Measurements from ENCODE around the gene RAD21L1.

Gene RAD21L1

GRCh38 chr20:1298166-1298565 is 72.3 kb downstream of the RAD21L1 start:
- H3K9ac ChIP-seq (ENCODE audit: insufficient read length, low read depth): no peak overlapping the region
- no peaks in the 10 kb centered on the region for H3K36me3 ChIP-seq (ENCODE audit: insufficient read depth, insufficient read length, low read length)
- H3K4me1 ChIP-seq (ENCODE audit: insufficient read depth, insufficient read length): no peaks in the 10 kb centered on the region
- H3K27me3 ChIP-seq (ENCODE audit: insufficient read depth, insufficient read length): no peaks in the 10 kb centered on the region
- DNase-seq (ENCODE audit: low read depth, low spot score): no peak
- TF ChIP-seq YY1 (IDR thresholded peaks at IDR 0.05; ENCODE audit: insufficient read depth, insufficient read length) (no peak), SUZ12 (IDR thresholded peaks at IDR 0.05; ENCODE audit: extremely low read depth, insufficient read depth, insufficient read length) (no peak), ZNF274 (IDR thresholded peaks at IDR 0.05; ENCODE audit: low read depth, low read length) (no peak)
- no peaks in the 10 kb centered on the region for H3K9me3 ChIP-seq (ENCODE audit: insufficient read depth, low read length)
- no peak overlapping the region for H3K4me3 ChIP-seq (ENCODE audit: insufficient read length, low read depth)

GRCh38 chr20:1298888-1299511 is 73.2 kb downstream of the RAD21L1 start:
- no peak for TF ChIP-seq ZNF274 (IDR thresholded peaks at IDR 0.05; ENCODE audit: low read depth, low read length)
- TF ChIP-seq SUZ12 (IDR thresholded peaks at IDR 0.05; ENCODE audit: extremely low read depth, insufficient read depth, insufficient read length): no peak
- TF ChIP-seq YY1 (IDR thresholded peaks at IDR 0.05; ENCODE audit: insufficient read depth, insufficient read length): no peak
- Histone ChIP-seq H3K4me3 (ENCODE audit: insufficient read length, low read depth) (no peak overlapping the region), H3K4me1 (ENCODE audit: insufficient read depth, insufficient read length) (no peaks in the 10 kb centered on the region), H3K9me3 (ENCODE audit: insufficient read depth, low read length) (no peaks in the 10 kb centered on the region), H3K36me3 (ENCODE audit: insufficient read depth, insufficient read length, low read length) (no peaks in the 10 kb centered on the region), H3K9ac (ENCODE audit: insufficient read length, low read depth) (no peak overlapping the region), H3K27me3 (ENCODE audit: insufficient read depth, insufficient read length) (no peaks in the 10 kb centered on the region)
- no peak for DNase-seq (ENCODE audit: low read depth, low spot score)

- Histone ChIP-seq H3K9ac (ENCODE audit: insufficient read length, low read depth) (no peak overlapping the region), H3K4me3 (ENCODE audit: insufficient read length, low read depth) (no peak overlapping the region), H3K4me1 (ENCODE audit: insufficient read depth, insufficient read length) (no peaks in the 10 kb centered on the region), H3K9me3 (ENCODE audit: insufficient read depth, low read length) (no peaks in the 10 kb centered on the region), H3K36me3 (ENCODE audit: insufficient read depth, insufficient read length, low read length) (no peaks in the 10 kb centered on the region), H3K27me3 (ENCODE audit: insufficient read depth, insufficient read length) (no peaks in the 10 kb centered on the region)
- DNase-seq (ENCODE audit: low read depth, low spot score): no peak
- TF ChIP-seq SUZ12 (IDR thresholded peaks at IDR 0.05; ENCODE audit: extremely low read depth, insufficient read depth, insufficient read length) (no peak), YY1 (IDR thresholded peaks at IDR 0.05; ENCODE audit: insufficient read depth, insufficient read length) (no peak), ZNF274 (IDR thresholded peaks at IDR 0.05; ENCODE audit: low read depth, low read length) (no peak)
These were observed 73.7 kb downstream of the RAD21L1 start for GRCh38 chr20:1299522-1299921.

- no peak for DNase-seq (ENCODE audit: low read depth, low spot score)
- H3K9me3 ChIP-seq (ENCODE audit: insufficient read depth, low read length): no peaks in the 10 kb centered on the region
- peaks cover 3% of the 10 kb centered on the region for H3K36me3 ChIP-seq (ENCODE audit: insufficient read depth, insufficient read length, low read length)
- H3K4me3 ChIP-seq (ENCODE audit: insufficient read length, low read depth): no peak overlapping the region
- no peaks in the 10 kb centered on the region for H3K4me1 ChIP-seq (ENCODE audit: insufficient read depth, insufficient read length)
- TF ChIP-seq SUZ12 (IDR thresholded peaks at IDR 0.05; ENCODE audit: extremely low read depth, insufficient read depth, insufficient read length): no peak
- no peak for TF ChIP-seq YY1 (IDR thresholded peaks at IDR 0.05; ENCODE audit: insufficient read depth, insufficient read length)
- no peaks in the 10 kb centered on the region for H3K27me3 ChIP-seq (ENCODE audit: insufficient read depth, insufficient read length)
- H3K9ac ChIP-seq (ENCODE audit: insufficient read length, low read depth): peak overlapping the region; percentile 32
These were observed 74.4 kb downstream of the RAD21L1 start for GRCh38 chr20:1300083-1300840.

GRCh38 chr20:1301031-1301529 is 75.2 kb downstream of the RAD21L1 start:
- no peaks in the 10 kb centered on the region for H3K27me3 ChIP-seq (ENCODE audit: insufficient read depth, insufficient read length)
- peak; percentile 58 for DNase-seq (ENCODE audit: low read depth, low spot score)
- no peak overlapping the region for H3K4me3 ChIP-seq (ENCODE audit: insufficient read length, low read depth)
- peaks cover 4% of the 10 kb centered on the region for H3K36me3 ChIP-seq (ENCODE audit: insufficient read depth, insufficient read length, low read length)
- TF ChIP-seq ZNF274 (IDR thresholded peaks at IDR 0.05; ENCODE audit: low read depth, low read length): no peak
- no peak for TF ChIP-seq YY1 (IDR thresholded peaks at IDR 0.05; ENCODE audit: insufficient read depth, insufficient read length)
- no peak for TF ChIP-seq SUZ12 (IDR thresholded peaks at IDR 0.05; ENCODE audit: extremely low read depth, insufficient read depth, insufficient read length)
- peak overlapping the region; percentile 32 for H3K9ac ChIP-seq (ENCODE audit: insufficient read length, low read depth)
- H3K9me3 ChIP-seq (ENCODE audit: insufficient read depth, low read length): no peaks in the 10 kb centered on the region
- H3K4me1 ChIP-seq (ENCODE audit: insufficient read depth, insufficient read length): no peaks in the 10 kb centered on the region

- H3K4me3 ChIP-seq (ENCODE audit: insufficient read length, low read depth): no peak overlapping the region
- H3K9me3 ChIP-seq (ENCODE audit: insufficient read depth, low read length): no peaks in the 10 kb centered on the region
- no peak for DNase-seq (ENCODE audit: low read depth, low spot score)
- H3K27me3 ChIP-seq (ENCODE audit: insufficient read depth, insufficient read length): no peaks in the 10 kb centered on the region
- no peak for TF ChIP-seq YY1 (IDR thresholded peaks at IDR 0.05; ENCODE audit: insufficient read depth, insufficient read length)
- TF ChIP-seq ZNF274 (IDR thresholded peaks at IDR 0.05; ENCODE audit: low read depth, low read length): no peak
- no peak for TF ChIP-seq SUZ12 (IDR thresholded peaks at IDR 0.05; ENCODE audit: extremely low read depth, insufficient read depth, insufficient read length)
- peaks cover 4% of the 10 kb centered on the region for H3K36me3 ChIP-seq (ENCODE audit: insufficient read depth, insufficient read length, low read length)
- H3K4me1 ChIP-seq (ENCODE audit: insufficient read depth, insufficient read length): no peaks in the 10 kb centered on the region
- H3K9ac ChIP-seq (ENCODE audit: insufficient read length, low read depth): no peak overlapping the region
These were observed 77.1 kb downstream of the RAD21L1 start for GRCh38 chr20:1302685-1303541.

Measured in NT2/D1 (cell line).